ENCODE results near the gene BEND5.

DNA sequence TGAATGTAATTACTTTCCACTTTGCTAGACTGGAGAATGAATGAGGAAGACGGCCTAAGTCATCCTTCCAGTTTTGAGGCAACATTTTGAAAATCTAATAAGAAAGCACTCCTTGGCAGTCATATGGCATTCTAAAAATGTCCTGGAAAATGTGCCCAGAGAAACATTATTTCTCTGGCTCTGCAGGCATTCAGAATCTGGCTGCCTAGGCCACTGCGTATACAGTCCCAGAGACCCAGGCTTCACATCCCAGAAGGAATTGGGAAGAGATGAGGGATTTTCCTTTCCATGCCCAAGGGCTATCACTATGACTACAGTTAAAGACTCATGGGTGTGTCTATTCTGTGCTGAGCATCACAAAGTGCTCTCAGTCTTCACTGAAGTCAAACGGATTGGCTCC, 92.9 kb downstream of the BEND5 start:
- no peak for TF ChIP-seq MAFK (IDR thresholded peaks at IDR 0.05; ENCODE audit: low read depth, low read length)
- TF ChIP-seq, protein P1, sequence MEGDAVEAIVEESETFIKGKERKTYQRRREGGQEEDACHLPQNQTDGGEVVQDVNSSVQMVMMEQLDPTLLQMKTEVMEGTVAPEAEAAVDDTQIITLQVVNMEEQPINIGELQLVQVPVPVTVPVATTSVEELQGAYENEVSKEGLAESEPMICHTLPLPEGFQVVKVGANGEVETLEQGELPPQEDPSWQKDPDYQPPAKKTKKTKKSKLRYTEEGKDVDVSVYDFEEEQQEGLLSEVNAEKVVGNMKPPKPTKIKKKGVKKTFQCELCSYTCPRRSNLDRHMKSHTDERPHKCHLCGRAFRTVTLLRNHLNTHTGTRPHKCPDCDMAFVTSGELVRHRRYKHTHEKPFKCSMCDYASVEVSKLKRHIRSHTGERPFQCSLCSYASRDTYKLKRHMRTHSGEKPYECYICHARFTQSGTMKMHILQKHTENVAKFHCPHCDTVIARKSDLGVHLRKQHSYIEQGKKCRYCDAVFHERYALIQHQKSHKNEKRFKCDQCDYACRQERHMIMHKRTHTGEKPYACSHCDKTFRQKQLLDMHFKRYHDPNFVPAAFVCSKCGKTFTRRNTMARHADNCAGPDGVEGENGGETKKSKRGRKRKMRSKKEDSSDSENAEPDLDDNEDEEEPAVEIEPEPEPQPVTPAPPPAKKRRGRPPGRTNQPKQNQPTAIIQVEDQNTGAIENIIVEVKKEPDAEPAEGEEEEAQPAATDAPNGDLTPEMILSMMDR (conservative IDR thresholded peaks at IDR 0.05; ENCODE audit: low read depth, low read length): no peak
- TF ChIP-seq POLR2A (IDR thresholded peaks at IDR 0.05; ENCODE audit: low read depth, low read length): no peak
- no peak for TF ChIP-seq MAZ (IDR thresholded peaks at IDR 0.05; ENCODE audit: borderline replicate concordance, low read depth, low read length)
- no peak for TF ChIP-seq RAD21 (IDR thresholded peaks at IDR 0.05; ENCODE audit: low read length)
- no peak for TF ChIP-seq MXI1 (IDR thresholded peaks at IDR 0.05; ENCODE audit: borderline replicate concordance, low read depth, low read length)
- TF ChIP-seq, protein P2, sequence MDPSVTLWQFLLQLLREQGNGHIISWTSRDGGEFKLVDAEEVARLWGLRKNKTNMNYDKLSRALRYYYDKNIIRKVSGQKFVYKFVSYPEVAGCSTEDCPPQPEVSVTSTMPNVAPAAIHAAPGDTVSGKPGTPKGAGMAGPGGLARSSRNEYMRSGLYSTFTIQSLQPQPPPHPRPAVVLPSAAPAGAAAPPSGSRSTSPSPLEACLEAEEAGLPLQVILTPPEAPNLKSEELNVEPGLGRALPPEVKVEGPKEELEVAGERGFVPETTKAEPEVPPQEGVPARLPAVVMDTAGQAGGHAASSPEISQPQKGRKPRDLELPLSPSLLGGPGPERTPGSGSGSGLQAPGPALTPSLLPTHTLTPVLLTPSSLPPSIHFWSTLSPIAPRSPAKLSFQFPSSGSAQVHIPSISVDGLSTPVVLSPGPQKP (IDR thresholded peaks at IDR 0.05; ENCODE audit: borderline replicate concordance, low read depth, low read length): no peak
- TF ChIP-seq USF2 (IDR thresholded peaks at IDR 0.05; ENCODE audit: low read depth, low read length): no peak
- TF ChIP-seq CEBPB (IDR thresholded peaks at IDR 0.05; ENCODE audit: low read depth, low read length): no peak
- TF ChIP-seq RCOR1 (IDR thresholded peaks at IDR 0.05; ENCODE audit: insufficient replicate concordance, low read length): no peak
